ENCODE measurements around the gene CLCC1. TPM values are rescaled to one million over a fixed set of nuclear protein-coding genes. Genes with fewer than 3 reads are reported as not detected.
"Not testable (repeated sequence)": the region's sequence is repeated elsewhere in the genome, so short reads cannot be mapped to it uniquely, and the experiment has no call there.

Gene CLCC1
- 10 to 100 TPM; 25.5 to 36.4 TPM for total RNA-seq

GRCh38 chr1:108963052-108963686, at the start of gene CLCC1:
CLCC1 (minus strand) TSS chr1:108963484; CDS start chr1:108950437, 13,047 bp downstream.
- H3K27me3 ChIP-seq (replicated peaks; ENCODE audit: insufficient read depth), result no peaks in the 10 kb centered on the region
- peak within 1 kb of the TSS; percentile 70 for H3K4me3 ChIP-seq
- ATAC-seq (ENCODE audit: insufficient number of reproducible peaks, low FRiP score, low read depth), result peak; percentile 94
- no peaks in the 10 kb centered on the region for H3K36me3 ChIP-seq
- peak; percentile 82 for DNase-seq (ENCODE audit: low spot score)
- H3K27ac ChIP-seq, result peak within 1 kb of the TSS; percentile 87 to 93
- TF ChIP-seq CTCF (IDR thresholded peaks at IDR 0.05), result no peak
- H3K9me3 ChIP-seq, result no peaks in the 10 kb centered on the region
- H3K4me1 ChIP-seq (ENCODE audit: control insufficient read depth in 1 of 2, low read depth in 2 of 2), result peaks cover 10 to 23% of the 10 kb centered on the region in 2 donors

- Histone ChIP-seq H3K27ac (no peak overlapping the region), H3K4me1 (ENCODE audit: control insufficient read depth in 1 of 2, low read depth in 2 of 2) (no peaks in the 10 kb centered on the region), H3K9me3 (no peaks in the 10 kb centered on the region), H3K4me3 (no peak overlapping the region), H3K36me3 (peaks cover 16% of the 10 kb centered on the region), H3K27me3 (replicated peaks; ENCODE audit: insufficient read depth) (no peaks in the 10 kb centered on the region)
- no peak for ATAC-seq (ENCODE audit: insufficient number of reproducible peaks, low FRiP score, low read depth)
- TF ChIP-seq CTCF (IDR thresholded peaks at IDR 0.05), result no peak
- no peak for DNase-seq (ENCODE audit: low spot score)
Measured at GRCh38 chr1:109011335-109011734, 48.1 kb upstream of the CLCC1 start.

GRCh38 chr1:108996622-108997021, 33.3 kb upstream of the CLCC1 start:
- not testable (repeated sequence) for DNase-seq (ENCODE audit: low spot score); H3K27me3 ChIP-seq (replicated peaks; ENCODE audit: insufficient read depth); H3K4me1 ChIP-seq (ENCODE audit: control insufficient read depth in 1 of 2, low read depth in 2 of 2); H3K27ac ChIP-seq; H3K9me3 ChIP-seq; ATAC-seq (ENCODE audit: insufficient number of reproducible peaks, low FRiP score, low read depth); H3K4me3 ChIP-seq
- peaks cover 40% of the 10 kb centered on the region for H3K36me3 ChIP-seq

- ATAC-seq (ENCODE audit: insufficient number of reproducible peaks, low FRiP score, low read depth) (no peak), DNase-seq (ENCODE audit: low spot score) (no peak)
- Histone ChIP-seq H3K27ac (no peak overlapping the region), H3K4me3 (no peak overlapping the region), H3K36me3 (peaks cover 14% of the 10 kb centered on the region), H3K9me3 (no peaks in the 10 kb centered on the region), H3K27me3 (replicated peaks; ENCODE audit: insufficient read depth) (no peaks in the 10 kb centered on the region), H3K4me1 (ENCODE audit: control insufficient read depth in 1 of 2, low read depth in 2 of 2) (no peaks in the 10 kb centered on the region)
- no peak for TF ChIP-seq CTCF (IDR thresholded peaks at IDR 0.05)
Measured at GRCh38 chr1:108983114-108983513, 19.8 kb upstream of the CLCC1 start.

- Histone ChIP-seq H3K36me3 (peaks cover 5% of the 10 kb centered on the region), H3K27ac (no peak overlapping the region), H3K9me3 (no peaks in the 10 kb centered on the region), H3K4me3 (no peak overlapping the region), H3K4me1 (ENCODE audit: control insufficient read depth in 1 of 2, low read depth in 2 of 2) (no peaks in the 10 kb centered on the region), H3K27me3 (replicated peaks; ENCODE audit: insufficient read depth) (no peaks in the 10 kb centered on the region)
- no peak for ATAC-seq (ENCODE audit: insufficient number of reproducible peaks, low FRiP score, low read depth)
- TF ChIP-seq CTCF (IDR thresholded peaks at IDR 0.05), result no peak
- DNase-seq (ENCODE audit: low spot score), result no peak
Measured at GRCh38 chr1:108976658-108977057, 13.4 kb upstream of the CLCC1 start.

GRCh38 chr1:108972951-108973350, 9.7 kb upstream of the CLCC1 start:
- H3K36me3 ChIP-seq, result peaks cover 4% of the 10 kb centered on the region
- no peak for DNase-seq (ENCODE audit: low spot score)
- ATAC-seq (ENCODE audit: insufficient number of reproducible peaks, low FRiP score, low read depth), result no peak

More at GRCh38 chr1:108972951-108973350, 9.7 kb upstream of the CLCC1 start:
- Histone ChIP-seq H3K4me3 (no peak overlapping the region), H3K27ac (no peak overlapping the region), H3K27me3 (replicated peaks; ENCODE audit: insufficient read depth) (no peaks in the 10 kb centered on the region), H3K4me1 (ENCODE audit: control insufficient read depth in 1 of 2, low read depth in 2 of 2) (no peaks in the 10 kb centered on the region), H3K9me3 (no peaks in the 10 kb centered on the region)
- TF ChIP-seq CTCF (IDR thresholded peaks at IDR 0.05), result no peak
